Measurements from ENCODE around the gene EIF5A.

The EIF5A gene

GRCh38 chr17:7306911-7307685, at the start of gene EIF5A:
EIF5A (plus strand) TSS chr17:7307628; CDS start chr17:7309636, 2,008 bp downstream.
- peak; percentile 100 for DNase-seq (ENCODE audit: low spot score)

- DNase-seq (ENCODE audit: low spot score), result no peak
These were observed 48.5 kb upstream of the EIF5A start for GRCh38 chr17:7258731-7259554.

GRCh38 chr17:7259555-7259889, 47.9 kb upstream of the EIF5A start:
- DNase-seq (ENCODE audit: low spot score), result no peak

GRCh38 chr17:7260151-7260550, 47.3 kb upstream of the EIF5A start:
- no peak for DNase-seq (ENCODE audit: low spot score)

- no peak for DNase-seq (ENCODE audit: low spot score)
These were observed 46.6 kb upstream of the EIF5A start for GRCh38 chr17:7260651-7261378.

GRCh38 chr17:7261379-7262191, 45.8 kb upstream of the EIF5A start:
- no peak for DNase-seq (ENCODE audit: low spot score)

GRCh38 chr17:7262192-7262934, 45.1 kb upstream of the EIF5A start, which contains the start of gene CLDN7:
CLDN7 (minus strand) TSS chr17:7262478; CDS start chr17:7262043, 435 bp downstream.
- DNase-seq (ENCODE audit: low spot score), result no peak

GRCh38 chr17:7262935-7263800, 44.3 kb upstream of the EIF5A start:
- DNase-seq (ENCODE audit: low spot score), result no peak

GRCh38 chr17:7263801-7264078, 43.7 kb upstream of the EIF5A start:
- DNase-seq (ENCODE audit: low spot score), result no peak

GRCh38 chr17:7266784-7267183, 40.6 kb upstream of the EIF5A start:
- no peak for DNase-seq (ENCODE audit: low spot score)

GRCh38 chr17:7279448-7279847, 28.0 kb upstream of the EIF5A start:
- no peak for DNase-seq (ENCODE audit: low spot score)

GRCh38 chr17:7280519-7281073, 26.8 kb upstream of the EIF5A start:
- peak; percentile 83 for DNase-seq (ENCODE audit: low spot score)

GRCh38 chr17:7281074-7281952, 26.1 kb upstream of the EIF5A start, which contains the start of gene SLC2A4:
SLC2A4 (plus strand) TSS chr17:7281718; CDS start chr17:7281935, 217 bp downstream.
- DNase-seq (ENCODE audit: low spot score), result peak; percentile 89

- DNase-seq (ENCODE audit: low spot score), result no peak
These were observed 25.3 kb upstream of the EIF5A start for GRCh38 chr17:7281953-7282751.

GRCh38 chr17:7282752-7283321, 24.6 kb upstream of the EIF5A start:
- no peak for DNase-seq (ENCODE audit: low spot score)

- no peak for DNase-seq (ENCODE audit: low spot score)
These were observed 23.8 kb upstream of the EIF5A start for GRCh38 chr17:7283471-7284216.

GRCh38 chr17:7284911-7285310, 22.5 kb upstream of the EIF5A start:
- DNase-seq (ENCODE audit: low spot score), result no peak
